Hematopoietic multipotent progenitor cell treated with erythropoietin and hydrocortisone succinate and interleukin-3 and kit ligand, for 4 days (in vitro differentiated cells): ENCODE measurements around the gene SRRM3.
"Not testable (repeated sequence)": the region's sequence is repeated elsewhere in the genome, so short reads cannot be mapped to it uniquely, and the experiment has no call there.

ENCODE experiments used
- DNase-seq: peaks from one replicate; pipeline ENCODE4 v3.0.0-alpha.2; 2015

Gene SRRM3

GRCh38 chr7:76317782-76318487, 116.2 kb downstream of the SRRM3 start:
- DNase-seq = peak; percentile 99

DNA sequence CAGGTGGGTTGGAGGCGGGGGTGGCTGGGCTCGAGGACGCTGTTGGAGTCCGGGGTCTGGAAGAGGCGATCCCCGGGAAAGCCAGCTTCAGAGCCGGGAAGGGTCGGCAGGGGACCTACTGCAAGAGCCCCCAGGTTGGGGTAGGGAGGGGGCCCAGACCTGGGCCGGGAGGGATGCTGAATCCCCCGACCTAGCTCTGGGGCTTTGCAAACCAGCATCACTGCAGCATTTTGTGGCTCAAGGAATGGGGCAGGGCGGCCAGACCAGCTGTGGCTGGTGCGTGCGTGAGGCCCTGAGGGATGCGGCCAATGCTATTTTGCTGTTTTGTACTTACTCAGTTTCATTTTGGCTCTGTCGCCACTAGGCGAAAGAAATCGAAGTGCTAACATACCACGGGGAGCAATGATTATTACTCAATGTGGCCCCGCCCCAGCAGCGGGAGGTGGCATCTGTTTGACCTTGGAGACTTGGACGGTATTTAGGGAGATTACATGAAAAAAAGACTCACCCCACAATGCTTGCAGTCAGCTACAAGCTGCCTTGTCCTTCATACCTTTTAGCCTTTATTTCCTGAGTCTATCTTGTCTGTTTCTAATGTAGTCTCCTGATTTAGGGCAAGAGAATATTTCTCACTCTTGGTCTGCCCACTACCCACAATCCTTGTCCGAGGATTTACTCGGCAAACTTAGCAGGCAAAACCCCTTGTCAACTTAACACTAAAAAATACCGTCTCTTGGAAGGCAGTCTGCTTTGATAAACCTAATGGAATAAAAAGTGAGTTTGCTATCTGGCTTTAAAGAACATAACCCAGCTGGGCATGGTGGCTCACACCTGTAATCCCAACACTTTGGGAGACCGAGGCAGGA, 117.0 kb downstream of the SRRM3 start:
- peak; percentile 95 for DNase-seq

GRCh38 chr7:76325092-76325491, 123.4 kb downstream of the SRRM3 start:
- DNase-seq = no peak

- no peak for DNase-seq
These were observed 124.1 kb downstream of the SRRM3 start for GRCh38 chr7:76325811-76326210.

DNA sequence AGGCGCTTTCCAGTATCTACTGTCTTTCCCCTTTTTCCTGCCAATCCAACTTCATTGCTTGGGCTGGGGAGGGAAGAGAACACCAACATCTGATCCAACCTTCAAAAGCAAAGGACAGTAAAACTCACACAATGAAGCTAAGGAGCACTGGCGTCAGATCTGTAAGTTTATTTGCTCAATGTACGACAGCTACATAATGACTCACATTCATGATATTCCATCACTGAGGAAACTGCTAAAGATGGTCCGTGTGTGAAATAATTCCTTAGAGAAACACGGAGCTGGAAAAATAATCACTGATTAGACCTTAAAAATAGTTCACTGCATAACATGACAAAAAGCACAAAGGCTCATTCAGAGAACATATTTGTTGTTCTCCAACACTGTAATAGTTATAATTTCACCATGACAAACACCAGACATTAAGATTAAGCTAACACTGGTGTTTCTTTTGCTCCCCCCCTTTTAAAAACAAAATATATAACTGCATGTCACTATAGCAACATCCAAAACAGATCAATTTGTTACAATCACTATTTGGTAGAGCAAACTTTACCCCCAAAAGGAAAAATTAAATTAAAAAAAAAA, 125.0 kb downstream of the SRRM3 start:
- no peak for DNase-seq

DNA sequence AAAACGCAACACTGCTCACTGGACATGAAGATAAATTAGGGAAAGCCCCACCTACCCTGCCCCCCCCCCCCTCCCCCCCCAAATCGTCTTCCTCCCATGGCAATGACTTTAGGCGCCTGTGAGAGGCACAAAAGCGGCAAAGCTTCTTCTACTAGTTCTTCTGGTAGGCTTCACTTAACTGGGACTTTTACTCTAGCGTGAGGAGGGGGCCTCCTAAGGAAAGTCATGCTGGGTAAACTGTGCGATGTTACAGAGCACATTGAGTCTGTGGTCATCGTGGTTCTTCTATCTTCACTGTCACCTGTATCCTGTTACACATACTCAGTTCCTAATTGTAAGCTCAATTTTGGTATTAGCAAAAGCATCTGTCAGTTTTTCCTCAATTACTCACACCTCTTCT, 125.9 kb downstream of the SRRM3 start:
- peak; percentile 95 for DNase-seq

DNA sequence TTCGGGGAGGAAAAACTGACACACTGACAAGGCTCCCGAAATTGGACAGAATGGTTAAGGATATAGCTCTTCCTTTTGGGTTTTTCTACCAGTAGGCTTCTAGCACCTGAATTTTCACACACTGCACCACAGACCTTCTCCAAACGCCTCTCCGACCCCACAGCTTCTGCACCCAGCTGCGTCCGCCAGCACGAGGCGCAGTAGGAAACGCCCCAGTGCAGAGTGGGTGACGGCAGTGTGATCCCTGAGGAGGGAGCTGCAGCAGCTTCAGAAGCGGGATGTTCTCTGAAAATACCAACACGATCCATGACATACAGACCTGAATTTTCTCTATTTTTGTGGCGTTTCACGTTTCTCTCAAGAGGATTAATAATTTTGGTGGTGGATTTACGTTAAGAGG, 126.7 kb downstream of the SRRM3 start:
- peak; percentile 51 for DNase-seq

- no peak for DNase-seq
These were observed 127.8 kb downstream of the SRRM3 start for GRCh38 chr7:76329479-76329878.

- DNase-seq = no peak
These were observed 128.6 kb downstream of the SRRM3 start for GRCh38 chr7:76330261-76330660.

DNA sequence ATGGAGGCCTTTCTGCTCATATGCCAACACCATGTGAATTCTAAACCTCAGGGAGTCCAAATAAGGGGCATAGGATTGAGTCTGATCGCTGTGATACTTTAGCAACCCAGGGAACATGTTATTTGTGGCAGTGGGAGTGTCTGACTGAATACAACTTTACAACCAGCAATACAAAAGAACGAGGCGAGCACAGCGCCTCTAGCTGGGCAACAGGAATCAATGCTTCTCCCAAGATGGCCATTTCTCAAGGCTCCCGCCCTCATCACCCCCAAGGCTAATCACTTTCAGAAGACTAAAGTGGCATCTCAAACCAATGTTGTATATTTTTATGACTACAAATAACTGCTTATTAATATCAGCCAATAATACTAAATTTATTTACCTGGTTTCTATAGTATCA, 129.0 kb downstream of the SRRM3 start:
- no peak for DNase-seq

DNA sequence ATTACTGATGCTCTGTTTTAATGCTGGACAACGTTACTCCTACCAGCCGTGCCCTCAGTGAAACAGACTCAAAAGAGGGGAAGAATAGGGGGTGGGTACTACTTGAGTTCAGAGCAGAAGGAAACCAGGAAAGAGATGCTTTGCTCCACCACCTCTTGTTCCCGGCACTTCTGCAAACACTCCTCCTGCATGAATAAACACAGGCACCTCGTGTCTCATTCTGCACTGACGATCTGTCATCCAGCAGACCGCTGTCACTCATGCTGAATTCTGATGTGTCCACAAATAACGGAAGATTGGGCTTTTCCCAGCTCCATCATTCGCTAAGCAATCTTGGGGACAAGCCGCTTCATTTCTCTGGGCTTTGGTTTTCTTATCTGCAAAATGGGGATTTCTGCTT, 130.4 kb downstream of the SRRM3 start:
- no peak for DNase-seq

GRCh38 chr7:76333511-76334101, 131.9 kb downstream of the SRRM3 start:
- DNase-seq = no peak

GRCh38 chr7:76334320-76334967, 132.7 kb downstream of the SRRM3 start:
- no peak for DNase-seq

GRCh38 chr7:76335417-76335816, 133.7 kb downstream of the SRRM3 start:
- DNase-seq = not testable (repeated sequence)

DNA sequence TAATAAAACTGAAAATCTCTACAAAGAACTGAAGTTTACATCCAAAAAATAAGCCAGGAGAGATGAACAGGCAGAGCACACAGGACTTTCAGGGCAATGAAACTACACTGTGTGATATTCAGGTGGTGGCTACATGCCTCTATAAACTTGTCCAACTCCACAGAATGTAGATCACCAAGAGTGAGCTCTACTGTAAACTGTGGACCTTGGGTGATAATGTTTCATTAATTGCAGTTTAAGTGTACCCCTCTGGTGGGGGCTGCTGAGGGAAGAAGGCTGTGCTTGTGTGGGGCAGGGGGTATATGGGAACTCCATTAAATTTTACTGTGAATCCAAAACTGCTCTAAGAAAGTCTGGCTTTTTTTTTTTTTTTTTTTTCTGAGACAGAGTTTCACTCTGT, 134.4 kb downstream of the SRRM3 start:
- no peak for DNase-seq
